ENCODE results near the gene SLC25A21. TPM values are rescaled to one million over a fixed set of nuclear protein-coding genes. Genes with fewer than 3 reads are reported as not detected.

The SLC25A21 gene
- total RNA-seq, 1 experiment from 2014 or later, result 1.4 TPM

- Mint-ChIP-seq H3K36me3 (ENCODE audit: insufficient read depth, unreplicated experiment) (peaks cover 6% of the 10 kb centered on the region), H3K27ac (ENCODE audit: low read depth, unreplicated experiment) (no peak overlapping the region), H3K27me3 (ENCODE audit: insufficient read depth, unreplicated experiment) (no peaks in the 10 kb centered on the region), H3K9me3 (ENCODE audit: unreplicated experiment) (no peaks in the 10 kb centered on the region), H3K4me1 (ENCODE audit: insufficient read depth, unreplicated experiment) (peaks cover 6% of the 10 kb centered on the region), H3K4me3 (ENCODE audit: unreplicated experiment) (no peak overlapping the region)
- no peak for DNase-seq (ENCODE audit: unreplicated experiment)
- BruUV-seq (replicated peaks), result no TSS peak
- ChIA-PET CTCF (no interaction called here), POLR2A (no interaction called here)
- no peak for TF ChIP-seq CTCF (IDR thresholded peaks at IDR 0.05; ENCODE audit: unreplicated experiment)
- intact Hi-C loops (cut with micrococcal nuclease), result no loop called here
Measured at GRCh38 chr14:36721877-36722276, 450.5 kb downstream of the SLC25A21 start.

- intact Hi-C loops (cut with micrococcal nuclease), result no loop called here
- H3K9me3 Mint-ChIP-seq (ENCODE audit: unreplicated experiment), result no peaks in the 10 kb centered on the region
- no peaks in the 10 kb centered on the region for H3K27me3 Mint-ChIP-seq (ENCODE audit: insufficient read depth, unreplicated experiment)
- H3K36me3 Mint-ChIP-seq (ENCODE audit: insufficient read depth, unreplicated experiment), result peaks cover 6% of the 10 kb centered on the region
- ChIA-PET CTCF (interaction anchor here (0.9 to 1.2 kb wide), 2 partner anchors 18 to 27 kb away, joined by 3 to 6 read pairs; no protein-coding TSS in a partner anchor), POLR2A (no interaction called here)
- no peak for TF ChIP-seq CTCF (IDR thresholded peaks at IDR 0.05; ENCODE audit: unreplicated experiment)
- H3K4me3 Mint-ChIP-seq (ENCODE audit: unreplicated experiment), result no peak overlapping the region
- DNase-seq (ENCODE audit: unreplicated experiment), result no peak
- no TSS peak for BruUV-seq (replicated peaks)
- no peak overlapping the region for H3K27ac Mint-ChIP-seq (ENCODE audit: low read depth, unreplicated experiment)
- peaks cover 6% of the 10 kb centered on the region for H3K4me1 Mint-ChIP-seq (ENCODE audit: insufficient read depth, unreplicated experiment)
Measured at GRCh38 chr14:36720657-36721056, 451.7 kb downstream of the SLC25A21 start.

GRCh38 chr14:36719823-36720222, 452.6 kb downstream of the SLC25A21 start:
- no peak for TF ChIP-seq CTCF (IDR thresholded peaks at IDR 0.05; ENCODE audit: unreplicated experiment)
- Mint-ChIP-seq H3K27me3 (ENCODE audit: insufficient read depth, unreplicated experiment) (no peaks in the 10 kb centered on the region), H3K27ac (ENCODE audit: low read depth, unreplicated experiment) (no peak overlapping the region), H3K9me3 (ENCODE audit: unreplicated experiment) (no peaks in the 10 kb centered on the region), H3K36me3 (ENCODE audit: insufficient read depth, unreplicated experiment) (peaks cover 6% of the 10 kb centered on the region), H3K4me3 (ENCODE audit: unreplicated experiment) (no peak overlapping the region), H3K4me1 (ENCODE audit: insufficient read depth, unreplicated experiment) (peaks cover 6% of the 10 kb centered on the region)
- no peak for DNase-seq (ENCODE audit: unreplicated experiment)
- ChIA-PET CTCF (interaction anchor here (0.6 to 1.2 kb wide), 2 partner anchors 18 to 340 kb away, joined by 6 read pairs; no protein-coding TSS in a partner anchor), POLR2A (no interaction called here)
- intact Hi-C loops (cut with micrococcal nuclease), result no loop called here
- no TSS peak for BruUV-seq (replicated peaks)

- H3K4me1 Mint-ChIP-seq (ENCODE audit: insufficient read depth, unreplicated experiment), result peaks cover 6% of the 10 kb centered on the region
- no peaks in the 10 kb centered on the region for H3K9me3 Mint-ChIP-seq (ENCODE audit: unreplicated experiment)
- no peak overlapping the region for H3K27ac Mint-ChIP-seq (ENCODE audit: low read depth, unreplicated experiment)
- no peak overlapping the region for H3K4me3 Mint-ChIP-seq (ENCODE audit: unreplicated experiment)
- POLR2A ChIA-PET, result interaction anchor here (0.6 to 1.8 kb wide), 2 partner anchors 57 to 227 kb away, joined by 3 read pairs; partner anchors contain the start of gene PAX9
- H3K36me3 Mint-ChIP-seq (ENCODE audit: insufficient read depth, unreplicated experiment), result peaks cover 6% of the 10 kb centered on the region
- intact Hi-C loops (cut with micrococcal nuclease), result no loop called here
- BruUV-seq (replicated peaks), result no TSS peak
- no peaks in the 10 kb centered on the region for H3K27me3 Mint-ChIP-seq (ENCODE audit: insufficient read depth, unreplicated experiment)
- no peak for DNase-seq (ENCODE audit: unreplicated experiment)
- TF ChIP-seq CTCF (IDR thresholded peaks at IDR 0.05; ENCODE audit: unreplicated experiment), result no peak
- CTCF ChIA-PET, result interaction anchor here (1.1 to 1.3 kb wide), 2 partner anchors 30 to 71 kb away, joined by 4 to 6 read pairs; no protein-coding TSS in a partner anchor
Measured at GRCh38 chr14:36718216-36718615, 454.2 kb downstream of the SLC25A21 start.

All from MCF 10A (cell line).